ENCODE measurements around the gene C1orf185.

C1orf185 gene

GRCh38 chr1:51101976-51102375, at the start of gene C1orf185:
TSS of gene C1orf185 (plus strand) at chr1:51102228. CDS start at chr1:51102234, 6 bp downstream.
- DNase-seq (ENCODE audit: low read depth), result no peak
- H3K4me3 ChIP-seq (ENCODE audit: low read depth, low read length), result no peak within 1 kb of the TSS

- DNase-seq (ENCODE audit: low read depth), result peak; percentile 4
- H3K4me3 ChIP-seq (ENCODE audit: low read depth, low read length), result no peak overlapping the region
Measured at GRCh38 chr1:51058858-51059257, 43.2 kb upstream of the C1orf185 start.

GRCh38 chr1:51061231-51061918, 40.7 kb upstream of the C1orf185 start:
- no peak for DNase-seq (ENCODE audit: low read depth)
- H3K4me3 ChIP-seq (ENCODE audit: low read depth, low read length), result no peak overlapping the region

GRCh38 chr1:51063121-51063520, 38.9 kb upstream of the C1orf185 start:
- no peak overlapping the region for H3K4me3 ChIP-seq (ENCODE audit: low read depth, low read length)
- DNase-seq (ENCODE audit: low read depth), result peak; percentile 41

- H3K4me3 ChIP-seq (ENCODE audit: low read depth, low read length), result no peak overlapping the region
- no peak for DNase-seq (ENCODE audit: low read depth)
Measured at GRCh38 chr1:51070011-51070410, 32.0 kb upstream of the C1orf185 start.

- DNase-seq (ENCODE audit: low read depth), result no peak
- H3K4me3 ChIP-seq (ENCODE audit: low read depth, low read length), result no peak overlapping the region
Measured at GRCh38 chr1:51070640-51071039, 31.4 kb upstream of the C1orf185 start.

GRCh38 chr1:51071291-51072042, 30.6 kb upstream of the C1orf185 start:
- DNase-seq (ENCODE audit: low read depth), result no peak
- no peak overlapping the region for H3K4me3 ChIP-seq (ENCODE audit: low read depth, low read length)

GRCh38 chr1:51072043-51072439, 30.0 kb upstream of the C1orf185 start:
- no peak for DNase-seq (ENCODE audit: low read depth)
- no peak overlapping the region for H3K4me3 ChIP-seq (ENCODE audit: low read depth, low read length)

- H3K4me3 ChIP-seq (ENCODE audit: low read depth, low read length), result no peak overlapping the region
- no peak for DNase-seq (ENCODE audit: low read depth)
Measured at GRCh38 chr1:51072651-51073050, 29.4 kb upstream of the C1orf185 start.

GRCh38 chr1:51073456-51073855, 28.6 kb upstream of the C1orf185 start:
- H3K4me3 ChIP-seq (ENCODE audit: low read depth, low read length), result no peak overlapping the region
- DNase-seq (ENCODE audit: low read depth), result no peak

GRCh38 chr1:51086496-51087271, 15.3 kb upstream of the C1orf185 start:
- DNase-seq (ENCODE audit: low read depth), result no peak
- H3K4me3 ChIP-seq (ENCODE audit: low read depth, low read length), result no peak overlapping the region

GRCh38 chr1:51088474-51088873, 13.6 kb upstream of the C1orf185 start:
- H3K4me3 ChIP-seq (ENCODE audit: low read depth, low read length), result no peak overlapping the region
- DNase-seq (ENCODE audit: low read depth), result no peak

GRCh38 chr1:51093581-51093980, 8.4 kb upstream of the C1orf185 start:
- no peak for DNase-seq (ENCODE audit: low read depth)
- H3K4me3 ChIP-seq (ENCODE audit: low read depth, low read length), result no peak overlapping the region

- DNase-seq (ENCODE audit: low read depth), result no peak
- no peak overlapping the region for H3K4me3 ChIP-seq (ENCODE audit: low read depth, low read length)
Measured at GRCh38 chr1:51097171-51097570, 4.9 kb upstream of the C1orf185 start.

- DNase-seq (ENCODE audit: low read depth), result no peak
- H3K4me3 ChIP-seq (ENCODE audit: low read depth, low read length), result no peak overlapping the region
Measured at GRCh38 chr1:51100264-51100880, 1.7 kb upstream of the C1orf185 start.

GRCh38 chr1:51114137-51114536, 12.1 kb downstream of the C1orf185 start:
- no peak overlapping the region for H3K4me3 ChIP-seq (ENCODE audit: low read depth, low read length)
- DNase-seq (ENCODE audit: low read depth), result no peak

- no peak for DNase-seq (ENCODE audit: low read depth)
- H3K4me3 ChIP-seq (ENCODE audit: low read depth, low read length), result no peak overlapping the region
Measured at GRCh38 chr1:51115714-51116404, 13.8 kb downstream of the C1orf185 start.

GRCh38 chr1:51119331-51119730, 17.3 kb downstream of the C1orf185 start:
- no peak for DNase-seq (ENCODE audit: low read depth)
- H3K4me3 ChIP-seq (ENCODE audit: low read depth, low read length), result no peak overlapping the region

- H3K4me3 ChIP-seq (ENCODE audit: low read depth, low read length), result no peak overlapping the region
- no peak for DNase-seq (ENCODE audit: low read depth)
Measured at GRCh38 chr1:51120629-51121028, 18.6 kb downstream of the C1orf185 start.
